ENCODE data around the gene TSHZ3. TPM values are rescaled to one million over a fixed set of nuclear protein-coding genes. Genes with fewer than 3 reads are reported as not detected.

Gene TSHZ3
- total and polyA plus RNA-seq, 2 of the 13 experiments (the other 11 are each of a cell fraction or from before 2014, with no cell fraction given) = not detected

GRCh38 chr19:31346184-31347059 is 2.8 kb downstream of the TSHZ3 start (continued):
- TF ChIP-seq, protein P1, sequence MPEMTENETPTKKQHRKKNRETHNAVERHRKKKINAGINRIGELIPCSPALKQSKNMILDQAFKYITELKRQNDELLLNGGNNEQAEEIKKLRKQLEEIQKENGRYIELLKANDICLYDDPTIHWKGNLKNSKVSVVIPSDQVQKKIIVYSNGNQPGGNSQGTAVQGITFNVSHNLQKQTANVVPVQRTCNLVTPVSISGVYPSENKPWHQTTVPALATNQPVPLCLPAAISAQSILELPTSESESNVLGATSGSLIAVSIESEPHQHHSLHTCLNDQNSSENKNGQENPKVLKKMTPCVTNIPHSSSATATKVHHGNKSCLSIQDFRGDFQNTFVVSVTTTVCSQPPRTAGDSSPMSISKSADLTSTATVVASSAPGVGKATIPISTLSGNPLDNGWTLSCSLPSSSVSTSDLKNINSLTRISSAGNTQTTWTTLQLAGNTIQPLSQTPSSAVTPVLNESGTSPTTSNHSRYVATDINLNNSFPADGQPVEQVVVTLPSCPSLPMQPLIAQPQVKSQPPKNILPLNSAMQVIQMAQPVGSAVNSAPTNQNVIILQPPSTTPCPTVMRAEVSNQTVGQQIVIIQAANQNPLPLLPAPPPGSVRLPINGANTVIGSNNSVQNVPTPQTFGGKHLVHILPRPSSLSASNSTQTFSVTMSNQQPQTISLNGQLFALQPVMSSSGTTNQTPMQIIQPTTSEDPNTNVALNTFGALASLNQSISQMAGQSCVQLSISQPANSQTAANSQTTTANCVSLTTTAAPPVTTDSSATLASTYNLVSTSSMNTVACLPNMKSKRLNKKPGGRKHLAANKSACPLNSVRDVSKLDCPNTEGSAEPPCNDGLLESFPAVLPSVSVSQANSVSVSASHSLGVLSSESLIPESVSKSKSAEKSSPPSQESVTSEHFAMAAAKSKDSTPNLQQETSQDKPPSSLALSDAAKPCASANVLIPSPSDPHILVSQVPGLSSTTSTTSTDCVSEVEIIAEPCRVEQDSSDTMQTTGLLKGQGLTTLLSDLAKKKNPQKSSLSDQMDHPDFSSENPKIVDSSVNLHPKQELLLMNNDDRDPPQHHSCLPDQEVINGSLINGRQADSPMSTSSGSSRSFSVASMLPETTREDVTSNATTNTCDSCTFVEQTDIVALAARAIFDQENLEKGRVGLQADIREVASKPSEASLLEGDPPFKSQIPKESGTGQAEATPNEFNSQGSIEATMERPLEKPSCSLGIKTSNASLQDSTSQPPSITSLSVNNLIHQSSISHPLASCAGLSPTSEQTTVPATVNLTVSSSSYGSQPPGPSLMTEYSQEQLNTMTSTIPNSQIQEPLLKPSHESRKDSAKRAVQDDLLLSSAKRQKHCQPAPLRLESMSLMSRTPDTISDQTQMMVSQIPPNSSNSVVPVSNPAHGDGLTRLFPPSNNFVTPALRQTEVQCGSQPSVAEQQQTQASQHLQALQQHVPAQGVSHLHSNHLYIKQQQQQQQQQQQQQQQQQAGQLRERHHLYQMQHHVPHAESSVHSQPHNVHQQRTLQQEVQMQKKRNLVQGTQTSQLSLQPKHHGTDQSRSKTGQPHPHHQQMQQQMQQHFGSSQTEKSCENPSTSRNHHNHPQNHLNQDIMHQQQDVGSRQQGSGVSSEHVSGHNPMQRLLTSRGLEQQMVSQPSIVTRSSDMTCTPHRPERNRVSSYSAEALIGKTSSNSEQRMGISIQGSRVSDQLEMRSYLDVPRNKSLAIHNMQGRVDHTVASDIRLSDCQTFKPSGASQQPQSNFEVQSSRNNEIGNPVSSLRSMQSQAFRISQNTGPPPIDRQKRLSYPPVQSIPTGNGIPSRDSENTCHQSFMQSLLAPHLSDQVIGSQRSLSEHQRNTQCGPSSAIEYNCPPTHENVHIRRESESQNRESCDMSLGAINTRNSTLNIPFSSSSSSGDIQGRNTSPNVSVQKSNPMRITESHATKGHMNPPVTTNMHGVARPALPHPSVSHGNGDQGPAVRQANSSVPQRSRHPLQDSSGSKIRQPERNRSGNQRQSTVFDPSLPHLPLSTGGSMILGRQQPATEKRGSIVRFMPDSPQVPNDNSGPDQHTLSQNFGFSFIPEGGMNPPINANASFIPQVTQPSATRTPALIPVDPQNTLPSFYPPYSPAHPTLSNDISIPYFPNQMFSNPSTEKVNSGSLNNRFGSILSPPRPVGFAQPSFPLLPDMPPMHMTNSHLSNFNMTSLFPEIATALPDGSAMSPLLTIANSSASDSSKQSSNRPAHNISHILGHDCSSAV (CRISPR knock-in tag; IDR thresholded peaks at IDR 0.05; ENCODE audit: borderline replicate concordance) = no peak
- TF ChIP-seq NCOR1 (IDR thresholded peaks at IDR 0.05; ENCODE audit: borderline replicate concordance, low read length) (no peak), ZFP41 (CRISPR knock-in tag; IDR thresholded peaks at IDR 0.05; ENCODE audit: borderline replicate concordance) (no peak), BHLHE40 (IDR thresholded peaks at IDR 0.05; ENCODE audit: low read length) (no peak), BCL6 (CRISPR knock-in tag; IDR thresholded peaks at IDR 0.05) (no peak), ZNF737 (CRISPR knock-in tag; IDR thresholded peaks at IDR 0.05; ENCODE audit: borderline replicate concordance) (no peak), PHF5A (CRISPR knock-in tag; IDR thresholded peaks at IDR 0.05; ENCODE audit: low read depth, unreplicated experiment) (no peak)
- TF ChIP-seq, protein P2, sequence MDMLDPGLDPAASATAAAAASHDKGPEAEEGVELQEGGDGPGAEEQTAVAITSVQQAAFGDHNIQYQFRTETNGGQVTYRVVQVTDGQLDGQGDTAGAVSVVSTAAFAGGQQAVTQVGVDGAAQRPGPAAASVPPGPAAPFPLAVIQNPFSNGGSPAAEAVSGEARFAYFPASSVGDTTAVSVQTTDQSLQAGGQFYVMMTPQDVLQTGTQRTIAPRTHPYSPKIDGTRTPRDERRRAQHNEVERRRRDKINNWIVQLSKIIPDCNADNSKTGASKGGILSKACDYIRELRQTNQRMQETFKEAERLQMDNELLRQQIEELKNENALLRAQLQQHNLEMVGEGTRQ (IDR thresholded peaks at IDR 0.05; ENCODE audit: low read depth, low read length) = no peak
- TF ChIP-seq, protein P2 (CRISPR knock-in tag; IDR thresholded peaks at IDR 0.05; ENCODE audit: borderline replicate concordance) = no peak
- TF ChIP-seq, protein P3, sequence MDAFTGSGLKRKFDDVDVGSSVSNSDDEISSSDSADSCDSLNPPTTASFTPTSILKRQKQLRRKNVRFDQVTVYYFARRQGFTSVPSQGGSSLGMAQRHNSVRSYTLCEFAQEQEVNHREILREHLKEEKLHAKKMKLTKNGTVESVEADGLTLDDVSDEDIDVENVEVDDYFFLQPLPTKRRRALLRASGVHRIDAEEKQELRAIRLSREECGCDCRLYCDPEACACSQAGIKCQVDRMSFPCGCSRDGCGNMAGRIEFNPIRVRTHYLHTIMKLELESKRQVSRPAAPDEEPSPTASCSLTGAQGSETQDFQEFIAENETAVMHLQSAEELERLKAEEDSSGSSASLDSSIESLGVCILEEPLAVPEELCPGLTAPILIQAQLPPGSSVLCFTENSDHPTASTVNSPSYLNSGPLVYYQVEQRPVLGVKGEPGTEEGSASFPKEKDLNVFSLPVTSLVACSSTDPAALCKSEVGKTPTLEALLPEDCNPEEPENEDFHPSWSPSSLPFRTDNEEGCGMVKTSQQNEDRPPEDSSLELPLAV (CRISPR knock-in tag; conservative IDR thresholded peaks at IDR 0.05; ENCODE audit: low read depth) = no peak

Data from HepG2 (cell line).